GOT3 (cell line): ENCODE results near the gene CSNK1E.
A peak's percentile ranks its signal among the peaks of the same experiment; 100 is the strongest.

Experiments
- DNase-seq: peaks from one replicate; lab custom pipeline; 2025; ENCODE audit warnings: mixed read lengths; lab: John Stamatoyannopoulos, UW

The CSNK1E gene

GRCh38 chr22:38273135-38273826, 44.0 kb downstream of the CSNK1E start:
- no peak for DNase-seq

DNA sequence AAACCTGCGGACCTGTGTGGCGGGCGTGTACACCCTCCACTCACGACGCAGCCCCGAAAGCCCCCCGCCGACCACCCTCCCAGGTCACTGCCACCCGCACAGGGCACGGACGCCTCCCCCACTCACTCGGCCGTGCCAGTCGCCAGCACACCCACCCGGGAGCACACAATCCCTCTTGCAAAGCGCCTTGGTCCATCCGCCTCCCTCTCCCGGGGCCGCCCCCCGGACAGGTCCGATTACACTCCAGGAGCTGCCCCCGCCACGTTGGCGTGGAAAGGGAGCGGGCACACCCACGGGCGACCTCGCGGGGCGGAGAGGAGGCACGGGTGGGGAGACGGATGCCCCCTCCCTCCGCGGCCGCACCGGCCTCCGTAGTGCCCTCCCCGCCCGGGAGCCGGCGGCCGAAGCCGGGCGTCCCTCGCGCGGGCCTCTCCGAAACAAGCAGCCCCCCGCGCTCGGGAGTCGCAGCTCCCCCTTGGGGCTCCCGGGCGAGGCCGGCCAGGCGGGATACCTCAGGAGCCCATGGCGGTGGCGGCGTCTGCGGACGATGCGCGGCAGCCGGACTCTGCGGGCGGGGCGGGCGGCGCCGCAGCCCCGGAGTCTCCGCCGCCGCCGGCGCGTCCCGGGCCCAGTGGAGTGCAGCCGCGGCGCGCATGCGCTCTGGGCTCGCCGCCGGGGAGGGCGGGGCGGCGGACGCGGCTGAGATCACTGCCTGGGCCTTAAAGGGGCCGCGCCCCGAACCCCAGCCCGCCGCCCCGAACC, 44.7 kb downstream of the CSNK1E start, which contains the start of gene TMEM184B:
TMEM184B (minus strand) TSS at position 638 of the 762 bp plus-strand sequence. CDS start 25,049 bp downstream, outside the sequence.
- peak; percentile 49 for DNase-seq

- no peak for DNase-seq
Observed at GRCh38 chr22:38271927-38272372, 45.3 kb downstream of the CSNK1E start.

GRCh38 chr22:38271101-38271500, 46.1 kb downstream of the CSNK1E start:
- no peak for DNase-seq

- DNase-seq: no peak
Observed at GRCh38 chr22:38270091-38270992, 46.9 kb downstream of the CSNK1E start.

- DNase-seq: no peak
Observed at GRCh38 chr22:38269466-38269865, 47.8 kb downstream of the CSNK1E start.

- DNase-seq: no peak
Observed at GRCh38 chr22:38267086-38267485, 50.1 kb downstream of the CSNK1E start.

GRCh38 chr22:38266120-38266519, 51.1 kb downstream of the CSNK1E start:
- DNase-seq: no peak

DNA sequence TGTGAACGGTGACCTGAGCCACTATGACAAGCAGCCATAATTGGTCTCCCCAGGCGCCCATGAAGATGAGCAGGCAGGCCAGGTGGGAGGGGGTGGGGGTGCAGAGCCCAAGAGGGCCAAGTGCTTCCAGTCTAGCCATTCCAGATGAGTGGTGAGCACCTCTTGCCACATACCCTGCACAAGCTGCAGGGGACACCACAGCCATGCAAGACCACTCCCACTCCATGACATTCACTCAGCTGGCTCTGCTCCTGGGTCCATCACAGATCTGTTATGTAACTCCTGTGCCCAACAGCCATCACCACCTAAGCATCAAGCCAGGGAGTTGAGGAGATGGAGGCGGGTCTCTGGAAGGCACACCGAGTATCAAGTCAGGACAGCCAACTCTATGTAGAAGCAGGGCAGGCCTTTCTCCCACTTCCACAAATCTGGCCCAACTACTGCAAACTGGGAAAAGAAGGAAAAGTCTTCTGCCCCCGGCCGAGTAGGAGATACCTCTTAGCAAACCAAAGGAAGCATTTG, 52.9 kb downstream of the CSNK1E start:
- DNase-seq: no peak

GRCh38 chr22:38262051-38262795, 55.0 kb downstream of the CSNK1E start:
- DNase-seq: no peak

DNA sequence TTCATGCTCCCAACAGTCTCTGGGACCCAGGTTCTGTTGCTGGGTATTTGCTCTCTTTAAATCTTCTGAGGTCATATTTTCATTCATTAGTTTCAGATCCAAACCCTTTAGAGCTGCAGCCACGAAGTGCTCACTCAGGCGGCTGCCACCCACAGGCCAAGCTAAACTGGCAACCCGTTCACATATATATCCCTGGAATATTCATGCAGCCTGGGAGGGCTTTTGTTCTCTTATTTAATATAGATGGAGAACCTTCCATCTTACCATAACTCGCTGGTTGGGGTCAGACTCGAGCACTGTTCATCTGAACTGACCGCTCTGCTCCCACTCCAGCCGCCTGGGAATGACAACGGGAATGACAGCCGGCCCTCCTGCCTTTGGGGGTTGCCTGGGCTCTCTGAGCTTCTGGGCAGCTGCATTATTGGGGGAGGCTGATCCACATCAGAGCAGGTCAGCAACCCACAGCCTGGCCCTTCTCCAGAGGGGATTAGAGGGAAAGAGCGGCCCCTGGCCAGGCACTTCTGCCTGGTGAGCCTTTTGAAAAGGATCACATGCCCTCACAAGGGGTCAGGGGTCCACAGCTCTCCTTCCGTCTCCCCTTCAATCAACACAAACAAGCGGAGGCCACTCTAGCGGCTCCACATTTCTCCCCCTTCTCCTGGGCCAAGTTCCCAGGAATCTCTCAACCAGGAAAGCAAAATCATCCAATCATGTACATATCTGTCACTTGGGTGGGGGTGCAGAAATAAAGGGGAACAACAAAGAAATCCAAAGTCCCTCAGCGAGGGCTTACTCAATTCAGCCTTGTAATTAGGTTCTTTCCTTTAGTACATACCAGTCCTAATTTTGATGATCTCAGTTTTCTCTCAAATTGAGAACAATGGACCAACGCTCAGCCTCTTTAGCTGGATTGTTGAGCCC, 56.2 kb downstream of the CSNK1E start:
- DNase-seq: no peak

- DNase-seq: no peak
Observed at GRCh38 chr22:38259370-38259769, 57.9 kb downstream of the CSNK1E start.

DNA sequence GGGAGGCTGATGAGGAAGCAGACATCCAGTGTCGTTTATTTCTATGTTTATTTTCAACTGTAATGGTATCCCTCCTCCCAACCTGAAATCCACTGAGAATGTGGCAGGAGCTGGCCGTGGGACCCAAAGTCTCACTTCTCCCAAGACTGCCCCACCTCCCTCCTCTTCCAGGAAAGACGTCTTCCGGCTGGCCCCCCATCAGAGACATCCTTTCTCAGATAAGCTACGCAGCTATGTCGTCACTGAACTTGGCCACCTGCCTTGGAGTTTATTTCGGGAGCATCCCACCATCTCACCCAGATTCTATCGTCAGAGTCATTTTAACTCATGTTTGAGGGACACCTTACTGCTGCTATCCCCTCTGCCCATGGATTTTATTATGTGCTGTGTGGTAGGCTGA, 58.3 kb downstream of the CSNK1E start:
- DNase-seq: no peak

DNA sequence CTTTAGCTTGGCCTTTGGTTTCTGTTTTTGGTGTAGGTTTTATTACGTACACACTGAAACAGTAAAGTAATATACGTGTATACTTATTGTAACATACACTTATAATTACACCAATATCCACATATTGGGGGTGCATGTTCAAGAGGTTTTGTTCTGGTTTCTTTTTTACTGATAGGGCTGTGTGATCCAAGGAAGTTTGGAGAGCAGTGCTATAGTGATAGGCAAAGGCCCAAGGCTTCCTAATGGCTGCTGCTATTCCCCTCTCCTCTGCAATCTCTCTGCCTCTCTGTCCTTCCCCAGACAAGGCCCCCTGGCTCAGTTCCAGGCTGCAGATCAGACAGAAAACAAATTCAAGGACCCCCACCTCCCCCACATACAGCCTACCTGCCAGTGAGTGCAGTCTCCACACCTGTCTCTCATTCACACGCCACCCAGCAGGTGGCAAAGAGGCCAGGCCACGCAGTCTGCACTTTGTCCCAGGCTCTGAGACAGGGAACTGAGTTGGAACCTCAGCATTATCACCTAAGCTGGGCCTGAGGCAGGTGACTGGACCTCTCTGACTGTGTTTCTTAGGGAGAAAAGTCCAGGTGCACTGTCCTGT, 59.5 kb downstream of the CSNK1E start:
- no peak for DNase-seq

- DNase-seq: no peak
Observed at GRCh38 chr22:38257181-38257580, 60.1 kb downstream of the CSNK1E start.

GRCh38 chr22:38255697-38256096, 61.5 kb downstream of the CSNK1E start:
- no peak for DNase-seq

- DNase-seq: no peak
Observed at GRCh38 chr22:38251341-38251692, 65.9 kb downstream of the CSNK1E start.

DNA sequence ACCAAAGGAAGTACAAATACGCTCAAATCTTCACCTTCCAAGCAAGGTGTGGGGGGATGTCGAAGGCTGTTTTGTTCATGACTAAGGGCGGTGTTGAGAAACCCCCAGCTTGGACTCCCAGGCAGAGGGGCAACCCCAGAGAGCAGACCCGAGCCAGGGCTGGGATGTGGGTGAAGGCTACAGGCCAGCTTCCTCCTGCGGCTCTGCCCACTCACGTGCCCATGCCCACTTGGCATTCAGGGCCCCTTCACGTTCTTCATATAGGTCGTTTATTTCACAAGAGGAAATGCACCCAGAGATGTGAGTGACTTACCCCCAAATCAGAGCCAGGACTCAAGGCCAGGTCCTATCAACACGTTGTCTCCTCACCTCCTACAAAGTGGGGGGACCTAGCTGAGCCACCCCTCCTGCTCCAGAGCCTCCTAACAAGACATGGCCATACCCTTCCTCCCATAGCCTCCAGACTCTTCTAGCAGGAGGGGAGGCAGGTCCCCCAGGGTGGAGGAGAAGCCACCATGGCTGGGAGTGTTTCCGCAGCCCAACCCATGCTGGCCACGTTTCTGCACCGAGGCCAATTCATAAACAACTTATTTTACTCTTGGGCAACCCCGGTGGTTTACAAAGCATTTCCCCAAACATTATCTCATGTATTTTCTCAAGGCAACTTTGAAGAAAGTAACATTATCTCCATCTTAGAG, 66.4 kb downstream of the CSNK1E start:
- DNase-seq: no peak
